Adrenal gland (tissue), 19 donors: ENCODE measurements around the gene ZCWPW1. TPM values are rescaled to one million over a fixed set of nuclear protein-coding genes. Genes with fewer than 3 reads are reported as not detected.

Experiments used
- DNase-seq, 7 donors: peaks; one replicate each; pipeline ENCODE4 v3.0.0-alpha.2; 2019 to 2020
- H3K27ac ChIP-seq, 5 donors: fragments of 200-600 bp; sonication (generic) in 4 of 5; 1 replicate in 3 of 5; 2 replicates in 2 of 5; pipeline versions ENCODE4 v1.5.1 to v1.8.0; 2016 to 2020; ENCODE audit warnings: mild to moderate bottlenecking in 1 of 5
- H3K27me3 ChIP-seq: fragments of 200-600 bp; 2 replicates; pipeline ENCODE4 v1.8.0; 2021
- H3K36me3 ChIP-seq, 2 donors: fragments of 200-600 bp; replicated peaks in 1 of 2; 1 replicate in 1 of 2; 2 replicates in 1 of 2; pipeline versions ENCODE4 v1.5.1 to v1.8.0; 2018 to 2022
- H3K4me1 ChIP-seq, 2 donors: fragments of 200-600 bp; replicated peaks in 1 of 2; 1 replicate in 1 of 2; 2 replicates in 1 of 2; pipeline versions ENCODE4 v1.5.1 to v1.8.0; 2018 to 2021
- H3K4me3 ChIP-seq, 4 donors: fragments of 200-600 bp; sonication (generic) in 3 of 4; one replicate each; pipeline ENCODE4 v1.5.1; 2016 to 2018
- H3K9me3 ChIP-seq, 3 donors: fragments of 200-600 bp; sonication (generic) in 1 of 3; replicated peaks in 1 of 3; 1 replicate in 2 of 3; 2 replicates in 1 of 3; pipeline versions ENCODE4 v1.5.1 to v1.8.0; 2016 to 2021
- CTCF ChIP-seq, 6 experiments: fragments of 450-650 bp in 4 of 6; fragments of 200-600 bp in 2 of 6; sonication (generic) in 1 of 6; IDR thresholded peaks; 1 replicate in 5 of 6; 2 replicates in 1 of 6; pipeline versions ENCODE4 v1.5.1 to v1.8.0; 2016 to 2021; ENCODE audit warnings: antibody characterized with exemption in 6 of 6, mild to moderate bottlenecking in 2 of 6, moderate library complexity in 1 of 6
- POLR2A ChIP-seq, 2 donors: fragments of 450-650 bp; IDR thresholded peaks; one replicate each; pipeline ENCODE4 v1.6.1; 2017; ENCODE audit warnings: antibody characterized with exemption in 2 of 2, mild to moderate bottlenecking in 2 of 2, moderate library complexity in 1 of 2
- WGBS, 4 donors: extraction: QIAGEN DNeasy Blood & Tissue Kit in 2 of 4; methylation state at CpG; one replicate each; pipeline versions ENCODE4 v1.1.5 to v1.1.7; 2013 to 2017; 5-methylcytosine and 5-hydroxymethylcytosine counted together
- intact Hi-C, 2 donors: fragments of 100-400 bp; cut with DNase I; formaldehyde crosslinking; loops; one replicate each; pipeline versions ENCODE4 v1.14.1 to v1.15.0; 2022 to 2023
- long read RNA-seq, 10 donors: library from polyadenylated mRNA in 3 of 10; unstranded in 2 of 10; stranded (forward) in 1 of 10; transcript quantifications; one replicate each; pipeline ENCODE4 v2.0.0 and lab custom pipeline, GENCODE V29; 2021 to 2026
- polyA plus RNA-seq, 3 donors: library from polyadenylated mRNA; stranded (reverse); fragments of 200-250 nt in 2 of 3; fragments of 350-450 nt in 1 of 3; fragmentation: Illumina TruSeq in 1 of 3; extraction: RNeasy Lipid Tissue Mini Kit (QIAGEN cat#74804) in 1 of 3; gene quantifications; one replicate each; pipeline ENCODE4 v1.2.3, GENCODE V29; 2013 to 2014
- total RNA-seq, 9 donors: library from RNA; depleted of rRNA in 4 of 9; stranded (reverse); fragments of >200 nt in 4 of 9; fragments of 120-200 nt in 1 of 9; fragmentation: NEBNext Ultra II Directional in 1 of 9; extraction: Animal tissue kit (Norgen Biotek cat#: 25700) in 1 of 9; gene quantifications; one replicate each; pipeline versions ENCODE4 v1.1.0 to v1.2.4, GENCODE V29; 2013 to 2023
- donor health status: healthy with polysubstance abuse.
- donor health status: Bipolar disorder and iron deficiency.
- donor health status: DM: yes; HTN: yes; CAD: no.
- donor health status: DM: no; HTN: no; CAD: no.
- donor health status: DM: no; HTN: no; CAD: no.
- donor health status: DM: yes; HTN: yes; CAD: no.

Gene ZCWPW1, protein sequence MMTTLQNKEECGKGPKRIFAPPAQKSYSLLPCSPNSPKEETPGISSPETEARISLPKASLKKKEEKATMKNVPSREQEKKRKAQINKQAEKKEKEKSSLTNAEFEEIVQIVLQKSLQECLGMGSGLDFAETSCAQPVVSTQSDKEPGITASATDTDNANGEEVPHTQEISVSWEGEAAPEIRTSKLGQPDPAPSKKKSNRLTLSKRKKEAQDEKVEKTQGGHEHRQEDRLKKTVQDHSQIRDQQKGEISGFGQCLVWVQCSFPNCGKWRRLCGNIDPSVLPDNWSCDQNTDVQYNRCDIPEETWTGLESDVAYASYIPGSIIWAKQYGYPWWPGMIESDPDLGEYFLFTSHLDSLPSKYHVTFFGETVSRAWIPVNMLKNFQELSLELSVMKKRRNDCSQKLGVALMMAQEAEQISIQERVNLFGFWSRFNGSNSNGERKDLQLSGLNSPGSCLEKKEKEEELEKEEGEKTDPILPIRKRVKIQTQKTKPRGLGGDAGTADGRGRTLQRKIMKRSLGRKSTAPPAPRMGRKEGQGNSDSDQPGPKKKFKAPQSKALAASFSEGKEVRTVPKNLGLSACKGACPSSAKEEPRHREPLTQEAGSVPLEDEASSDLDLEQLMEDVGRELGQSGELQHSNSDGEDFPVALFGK
- total RNA-seq (1 to 10 TPM; 1.0 to 5.8 (median 4.6) TPM), polyA plus RNA-seq (10 to 100 TPM in 2 of 3 donors, 1 to 10 TPM in 1; 5.0 to 20.2 (median 14.6) TPM)
- long read RNA-seq, donor 1, partial matches to known transcripts = 43 of 43 reads
- long read RNA-seq, donor 1, other reads (novel, unspliced or antisense) = 0 of 43 reads
- long read RNA-seq, donor 2, partial matches to known transcripts = 112 of 112 reads
- long read RNA-seq, donor 2, other reads (novel, unspliced or antisense) = 0 of 112 reads
- long read RNA-seq, donor 3, partial matches to known transcripts = 55 of 55 reads
- long read RNA-seq, donor 3, other reads (novel, unspliced or antisense) = 0 of 55 reads
- long read RNA-seq, donor 4, partial matches to known transcripts = 2 of 6 reads
- long read RNA-seq, donor 4, other reads (novel, unspliced or antisense) = 4 of 6 reads
- long read RNA-seq, donor 5, partial matches to known transcripts = 0 of 6 reads
- long read RNA-seq, donor 5, other reads (novel, unspliced or antisense) = 5 of 6 reads
- long read RNA-seq, donor 6, partial matches to known transcripts = 0 of 1 reads
- long read RNA-seq, donor 6, other reads (novel, unspliced or antisense) = 1 of 1 reads
- long read RNA-seq, donor 7, partial matches to known transcripts = 20 of 20 reads
- long read RNA-seq, donor 7, other reads (novel, unspliced or antisense) = 0 of 20 reads
- long read RNA-seq, donor 8 = 0 reads
- long read RNA-seq, donor 9, partial matches to known transcripts = 47 of 47 reads
- long read RNA-seq, donor 9, other reads (novel, unspliced or antisense) = 0 of 47 reads
- long read RNA-seq, donor 10, partial matches to known transcripts = 64 of 64 reads
- long read RNA-seq, donor 10, other reads (novel, unspliced or antisense) = 0 of 64 reads

DNA sequence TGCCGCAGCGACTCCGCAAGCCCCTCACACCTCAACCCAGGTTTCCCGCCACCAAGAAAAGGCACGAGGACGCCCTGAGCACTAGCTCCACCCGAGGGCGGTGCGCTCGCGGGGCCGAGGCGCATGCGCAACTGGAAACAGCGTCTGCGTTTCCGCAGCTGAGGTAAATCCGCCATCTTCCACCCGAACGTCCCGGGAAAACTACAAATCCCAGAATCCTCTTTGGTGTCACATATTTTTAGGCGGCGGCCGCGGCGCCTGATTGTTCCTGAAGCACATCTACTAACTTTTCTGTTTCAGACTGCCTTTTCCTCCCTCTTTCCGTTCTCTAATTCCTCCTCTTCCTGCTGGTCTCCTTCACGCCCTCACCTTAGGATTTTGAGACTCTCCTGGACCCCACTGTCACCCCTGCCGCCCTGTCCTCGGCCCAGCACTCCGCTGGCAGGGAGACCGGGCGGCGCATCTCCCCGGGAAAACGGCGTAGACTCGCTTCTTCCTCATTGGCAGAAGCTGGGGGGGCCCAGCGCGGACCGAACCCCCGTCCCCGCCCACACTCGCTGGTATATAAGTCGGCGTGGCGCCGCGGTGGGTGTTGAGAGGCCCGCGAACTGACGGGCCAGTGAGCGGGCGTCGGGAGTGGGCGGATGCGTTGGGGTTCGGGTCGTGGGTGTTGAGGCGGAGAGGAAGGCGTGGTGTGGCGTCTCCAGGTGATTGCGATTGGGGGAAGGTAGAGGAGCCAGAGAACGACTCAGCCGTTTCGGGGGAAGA lies at the start of gene ZCWPW1:
TSS of gene ZCWPW1 (minus strand) at position 505 of the 768 bp plus-strand sequence. CDS start 8,054 bp downstream, outside the sequence.
- intact Hi-C loops = no loop called here
- no peaks in the 10 kb centered on the region for H3K27me3 ChIP-seq
- WGBS, 4 donors = 0 to 2% (median 0%) methylated on average over 36 to 66 of the region's 66 CpGs
- peaks cover 0 to 13% of the 10 kb centered on the region in 2 donors for H3K36me3 ChIP-seq
- peak; percentile 96 to 99 (median 97) for DNase-seq
- peaks cover 19 to 36% of the 10 kb centered on the region in 2 donors for H3K4me1 ChIP-seq
- H3K4me3 ChIP-seq = peak within 1 kb of the TSS; percentile 86 to 99 (median 96)
- TF ChIP-seq POLR2A (IDR thresholded peaks at IDR 0.05) (peak; percentile 100), CTCF (IDR thresholded peaks at IDR 0.05) (peak in 1 of 6 experiments; percentile 1)
- H3K27ac ChIP-seq = peak within 1 kb of the TSS; percentile 95 to 100 (median 98)
- H3K9me3 ChIP-seq = no peaks in the 10 kb centered on the region

DNA sequence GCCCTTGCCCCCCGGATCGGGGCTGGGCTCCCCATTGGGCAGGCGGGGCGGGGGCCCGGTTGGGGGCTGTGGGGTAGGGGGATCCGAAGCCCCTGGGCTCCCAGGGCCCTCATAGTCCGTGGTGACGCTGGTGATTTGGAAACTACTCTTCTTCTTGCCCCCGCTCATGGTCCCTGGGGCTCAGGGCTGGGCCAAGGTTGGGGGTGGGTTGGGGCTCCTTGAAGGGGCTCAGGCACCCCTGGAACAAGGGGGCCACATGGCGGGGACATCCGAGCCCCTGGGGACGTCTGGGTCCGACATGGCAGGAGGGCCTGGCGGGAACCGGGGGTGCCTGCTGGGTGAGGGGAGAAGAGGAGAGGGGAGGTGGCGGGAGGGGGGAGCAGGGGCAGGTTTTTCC lies 49.4 kb upstream of the ZCWPW1 start:
- peak overlapping the region in 3 of 5 donors; percentile 70 to 81 (median 71) for H3K27ac ChIP-seq
- H3K9me3 ChIP-seq = no peaks in the 10 kb centered on the region
- 0 to 1% (median 0%) methylated on average over 2 to 16 of the region's 16 CpGs for WGBS, 4 donors
- DNase-seq = no peak
- H3K4me3 ChIP-seq = peak overlapping the region; percentile 22 to 100 (median 83)
- intact Hi-C loops = loop anchor here in 1 of 2 donors (5.0 kb wide), 1 partner anchor 84 kb away; no protein-coding TSS in a partner anchor
- H3K27me3 ChIP-seq = no peaks in the 10 kb centered on the region
- H3K36me3 ChIP-seq = peaks cover 0 to 20% of the 10 kb centered on the region in 2 donors
- TF ChIP-seq POLR2A (IDR thresholded peaks at IDR 0.05) = no peak
- TF ChIP-seq CTCF (IDR thresholded peaks at IDR 0.05) = no peak
- peaks cover 29 to 53% of the 10 kb centered on the region in 2 donors for H3K4me1 ChIP-seq
